ENCODE measurements around the gene PHACTR1.

GRCh38 chr6:13120483-13121482, 404.2 kb downstream of the PHACTR1 start:
- TF ChIP-seq EZH2 (IDR thresholded peaks at IDR 0.05; ENCODE audit: insufficient read depth, poor library complexity, severe bottlenecking) (no peak), EZH2phosphoT487 (IDR thresholded peaks at IDR 0.05; ENCODE audit: insufficient read depth, low read depth) (no peak)

Measured in GM23248 (cell line).